K562 (cell line): ENCODE measurements around the gene GJD2.

Experiments
- EHMT2 ChIP-seq: fragments of 450-650 bp; IDR thresholded peaks from 2 replicates; pipeline ENCODE4 v1.6.1; 2018; ENCODE audit warnings: antibody characterized with exemption
- EZH2 ChIP-seq: IDR thresholded peaks from 2 replicates; pipeline ENCODE4 v1.6.1; 2012; ENCODE audit warnings: low read depth, mild to moderate bottlenecking, inconsistent platforms, low read length, borderline replicate concordance
- FOXA1 ChIP-seq: fragments of 450-650 bp; IDR thresholded peaks from 2 replicates; pipeline ENCODE4 v1.6.1; 2016; ENCODE audit warnings: mild to moderate bottlenecking, borderline replicate concordance
- FOXK2 ChIP-seq, 2 experiments: fragments of 450-650 bp; IDR thresholded peaks in 1 of 2; conservative IDR thresholded peaks in 1 of 2; 2 replicates each; pipeline ENCODE4 v1.6.1; 2016; ENCODE audit warnings: low read depth in 2 of 2, mild to moderate bottlenecking in 1 of 2
- GABPA ChIP-seq: fragments of 200-800 bp; sonication (Bioruptor generic); conservative IDR thresholded peaks from 2 replicates; pipeline ENCODE4 v1.6.1; 2016; ENCODE audit warnings: low read depth, missing genetic modification characterization, missing compliant biosample characterization
- MEF2D ChIP-seq: conservative IDR thresholded peaks from 2 replicates; pipeline ENCODE4 v1.6.1; 2016; ENCODE audit warnings: low read depth, missing genetic modification characterization, missing compliant biosample characterization
- POLR2A ChIP-seq: fragments of 450-650 bp; conservative IDR thresholded peaks from 2 replicates; pipeline ENCODE4 v1.6.1; 2016
- RNF2 ChIP-seq: sonication (generic); IDR thresholded peaks from 2 replicates; pipeline ENCODE4 v1.6.1; 2016
- SP1 ChIP-seq: sonication (generic); formaldehyde crosslinking; IDR thresholded peaks from 2 replicates; pipeline ENCODE4 v1.8.1; 2022; ENCODE audit warnings: mild to moderate bottlenecking, missing genetic modification reagents
- TF ChIP-seq, protein P1 (sequence below), 3 experiments: IDR thresholded peaks in 2 of 3; conservative IDR thresholded peaks in 1 of 3; 2 replicates each; pipeline ENCODE4 v1.5.1; 2011 to 2012; ENCODE audit warnings: low read length in 3 of 3, mild to moderate bottlenecking in 3 of 3, control low read depth in 2 of 3, improper control_type of control experiment in 1 of 3, inconsistent platforms in 1 of 3, low read depth in 1 of 3, mixed read lengths in 1 of 3, moderate library complexity in 1 of 3; ENCODE audit not compliant: insufficient read depth in 2 of 3
- TF ChIP-seq, protein P2 (sequence below), 2 experiments: fragments of 450-650 bp in 1 of 2; sonication (generic) in 1 of 2; formaldehyde crosslinking in 1 of 2; IDR thresholded peaks; 2 replicates each; pipeline versions ENCODE4 v1.7.1 to v1.9.0; 2016 to 2022; ENCODE audit warnings: inconsistent platforms in 1 of 2, mild to moderate bottlenecking in 1 of 2, missing genetic modification reagents in 1 of 2

DNA sequence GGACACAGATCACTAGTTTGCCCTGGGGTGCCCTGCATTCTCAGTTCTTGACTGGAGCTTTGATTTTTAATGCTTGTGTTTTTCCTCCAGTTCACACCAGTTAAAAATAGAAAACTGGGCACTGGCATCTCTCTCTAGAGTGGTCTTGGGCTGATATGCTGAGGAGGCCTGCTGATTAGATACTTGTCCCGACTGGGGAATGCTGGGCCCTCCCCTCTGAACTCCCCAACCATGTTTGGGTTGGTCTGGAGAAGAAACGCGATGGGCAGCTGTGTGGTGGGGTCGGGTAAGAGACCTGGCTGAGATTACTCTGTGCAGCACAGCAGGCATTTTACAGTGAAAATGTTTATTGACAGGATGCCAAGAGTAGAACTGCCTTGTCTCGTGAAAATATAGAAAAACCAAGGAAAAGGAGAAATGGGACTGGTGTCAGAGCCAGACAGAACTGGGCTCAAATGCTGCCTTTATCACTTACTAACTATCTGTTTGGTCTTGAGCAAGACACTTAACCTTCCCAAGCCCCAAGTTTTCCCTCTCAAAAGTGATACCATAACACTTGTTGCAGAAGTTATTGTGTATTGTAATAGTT, 42.1 kb upstream of the GJD2 start:
- no peak for TF ChIP-seq FOXK2 (conservative IDR thresholded peaks at IDR 0.05 in 1 of 2, IDR thresholded peaks at IDR 0.05 in 1 of 2; ENCODE audit: low read depth in 2 of 2)
- TF ChIP-seq GABPA, result no peak
- TF ChIP-seq POLR2A, result no peak
- TF ChIP-seq, protein P1, sequence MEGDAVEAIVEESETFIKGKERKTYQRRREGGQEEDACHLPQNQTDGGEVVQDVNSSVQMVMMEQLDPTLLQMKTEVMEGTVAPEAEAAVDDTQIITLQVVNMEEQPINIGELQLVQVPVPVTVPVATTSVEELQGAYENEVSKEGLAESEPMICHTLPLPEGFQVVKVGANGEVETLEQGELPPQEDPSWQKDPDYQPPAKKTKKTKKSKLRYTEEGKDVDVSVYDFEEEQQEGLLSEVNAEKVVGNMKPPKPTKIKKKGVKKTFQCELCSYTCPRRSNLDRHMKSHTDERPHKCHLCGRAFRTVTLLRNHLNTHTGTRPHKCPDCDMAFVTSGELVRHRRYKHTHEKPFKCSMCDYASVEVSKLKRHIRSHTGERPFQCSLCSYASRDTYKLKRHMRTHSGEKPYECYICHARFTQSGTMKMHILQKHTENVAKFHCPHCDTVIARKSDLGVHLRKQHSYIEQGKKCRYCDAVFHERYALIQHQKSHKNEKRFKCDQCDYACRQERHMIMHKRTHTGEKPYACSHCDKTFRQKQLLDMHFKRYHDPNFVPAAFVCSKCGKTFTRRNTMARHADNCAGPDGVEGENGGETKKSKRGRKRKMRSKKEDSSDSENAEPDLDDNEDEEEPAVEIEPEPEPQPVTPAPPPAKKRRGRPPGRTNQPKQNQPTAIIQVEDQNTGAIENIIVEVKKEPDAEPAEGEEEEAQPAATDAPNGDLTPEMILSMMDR (IDR thresholded peaks at IDR 0.05 in 2 of 3, conservative IDR thresholded peaks at IDR 0.05 in 1 of 3; ENCODE audit: insufficient read depth in 2 of 3, low read depth in 1 of 3, low read length in 3 of 3), result no peak
- TF ChIP-seq MEF2D, result no peak
- no peak for TF ChIP-seq EZH2
- TF ChIP-seq RNF2, result no peak
- no peak for TF ChIP-seq FOXA1
- TF ChIP-seq, protein P2, sequence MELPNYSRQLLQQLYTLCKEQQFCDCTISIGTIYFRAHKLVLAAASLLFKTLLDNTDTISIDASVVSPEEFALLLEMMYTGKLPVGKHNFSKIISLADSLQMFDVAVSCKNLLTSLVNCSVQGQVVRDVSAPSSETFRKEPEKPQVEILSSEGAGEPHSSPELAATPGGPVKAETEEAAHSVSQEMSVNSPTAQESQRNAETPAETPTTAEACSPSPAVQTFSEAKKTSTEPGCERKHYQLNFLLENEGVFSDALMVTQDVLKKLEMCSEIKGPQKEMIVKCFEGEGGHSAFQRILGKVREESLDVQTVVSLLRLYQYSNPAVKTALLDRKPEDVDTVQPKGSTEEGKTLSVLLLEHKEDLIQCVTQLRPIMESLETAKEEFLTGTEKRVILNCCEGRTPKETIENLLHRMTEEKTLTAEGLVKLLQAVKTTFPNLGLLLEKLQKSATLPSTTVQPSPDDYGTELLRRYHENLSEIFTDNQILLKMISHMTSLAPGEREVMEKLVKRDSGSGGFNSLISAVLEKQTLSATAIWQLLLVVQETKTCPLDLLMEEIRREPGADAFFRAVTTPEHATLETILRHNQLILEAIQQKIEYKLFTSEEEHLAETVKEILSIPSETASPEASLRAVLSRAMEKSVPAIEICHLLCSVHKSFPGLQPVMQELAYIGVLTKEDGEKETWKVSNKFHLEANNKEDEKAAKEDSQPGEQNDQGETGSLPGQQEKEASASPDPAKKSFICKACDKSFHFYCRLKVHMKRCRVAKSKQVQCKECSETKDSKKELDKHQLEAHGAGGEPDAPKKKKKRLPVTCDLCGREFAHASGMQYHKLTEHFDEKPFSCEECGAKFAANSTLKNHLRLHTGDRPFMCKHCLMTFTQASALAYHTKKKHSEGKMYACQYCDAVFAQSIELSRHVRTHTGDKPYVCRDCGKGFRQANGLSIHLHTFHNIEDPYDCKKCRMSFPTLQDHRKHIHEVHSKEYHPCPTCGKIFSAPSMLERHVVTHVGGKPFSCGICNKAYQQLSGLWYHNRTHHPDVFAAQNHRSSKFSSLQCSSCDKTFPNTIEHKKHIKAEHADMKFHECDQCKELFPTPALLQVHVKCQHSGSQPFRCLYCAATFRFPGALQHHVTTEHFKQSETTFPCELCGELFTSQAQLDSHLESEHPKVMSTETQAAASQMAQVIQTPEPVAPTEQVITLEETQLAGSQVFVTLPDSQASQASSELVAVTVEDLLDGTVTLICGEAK (IDR thresholded peaks at IDR 0.05), result no peak
- TF ChIP-seq, protein P2 (CRISPR knock-in tag; IDR thresholded peaks at IDR 0.05), result no peak
- no peak for TF ChIP-seq SP1 (CRISPR knock-in tag)
- no peak for TF ChIP-seq EHMT2
